HEK293 (cell line): Measurements from ENCODE around the gene MBNL2.

Source experiments
- GFI1B ChIP-seq: fragments of 450-650 bp; formaldehyde crosslinking; IDR thresholded peaks from 2 replicates; pipeline ENCODE4 v1.5.1; 2016; ENCODE audit warnings: missing biosample characterization, missing genetic modification characterization
- HOXA7 ChIP-seq: sonication (generic); formaldehyde crosslinking; IDR thresholded peaks from 2 replicates; pipeline ENCODE4 v1.8.1; 2022; ENCODE audit warnings: missing genetic modification reagents, borderline replicate concordance
- HOXC10 ChIP-seq: sonication (generic); formaldehyde crosslinking; IDR thresholded peaks from 2 replicates; pipeline ENCODE4 v1.8.1; 2023; ENCODE audit warnings: mild to moderate bottlenecking, missing genetic modification reagents
- KLF8 ChIP-seq: fragments of 450-650 bp; formaldehyde crosslinking; IDR thresholded peaks from 2 replicates; pipeline ENCODE4 v1.5.1; 2016; ENCODE audit warnings: missing biosample characterization, missing genetic modification characterization
- PRDM6 ChIP-seq: fragments of 450-650 bp; formaldehyde crosslinking; IDR thresholded peaks from 2 replicates; pipeline ENCODE4 v1.5.1; 2017; ENCODE audit warnings: missing biosample characterization, missing genetic modification characterization
- SP7 ChIP-seq: fragments of 450-650 bp; formaldehyde crosslinking; IDR thresholded peaks from 2 replicates; pipeline ENCODE4 v1.5.1; 2016; ENCODE audit warnings: missing biosample characterization, missing genetic modification characterization
- ZBTB1 ChIP-seq: fragments of 450-650 bp; formaldehyde crosslinking; IDR thresholded peaks from 2 replicates; pipeline ENCODE4 v1.5.1; 2016; ENCODE audit warnings: missing biosample characterization, missing genetic modification characterization
- ZBTB7A ChIP-seq: fragments of 450-650 bp; formaldehyde crosslinking; IDR thresholded peaks from 2 replicates; pipeline ENCODE4 v1.5.1; 2016; ENCODE audit warnings: low read depth, missing biosample characterization, missing genetic modification characterization
- ZNF19 ChIP-seq: fragments of 450-650 bp; formaldehyde crosslinking; IDR thresholded peaks from 2 replicates; pipeline ENCODE4; 2016; ENCODE audit warnings: missing biosample characterization, missing genetic modification characterization, low read depth
- ZNF202 ChIP-seq: fragments of 450-650 bp; formaldehyde crosslinking; IDR thresholded peaks from 2 replicates; pipeline ENCODE4 v1.5.1; 2016; ENCODE audit warnings: missing biosample characterization, missing genetic modification characterization, borderline replicate concordance
- ZNF211 ChIP-seq: fragments of 450-650 bp; formaldehyde crosslinking; IDR thresholded peaks from 2 replicates; pipeline ENCODE4 v1.5.1; 2016; ENCODE audit warnings: low read depth, missing biosample characterization, missing genetic modification characterization
- ZNF214 ChIP-seq: fragments of 450-650 bp; formaldehyde crosslinking; IDR thresholded peaks from 2 replicates; pipeline ENCODE4 v1.5.1; 2017; ENCODE audit warnings: missing biosample characterization, mild to moderate bottlenecking, missing genetic modification characterization, borderline replicate concordance
- ZNF274 ChIP-seq, 2 experiments: fragments of 200-500 bp in 1 of 2; fragments of 450-650 bp in 1 of 2; sonication (Bioruptor generic) in 1 of 2; formaldehyde crosslinking in 1 of 2; IDR thresholded peaks; 2 replicates each; pipeline versions ENCODE4 v1.5.1 to v1.6.1; 2014 to 2016; ENCODE audit warnings: borderline replicate concordance in 1 of 2, inconsistent platforms in 1 of 2, low read length in 1 of 2, missing biosample characterization in 1 of 2, missing genetic modification characterization in 1 of 2
- ZNF280D ChIP-seq: fragments of 450-650 bp; formaldehyde crosslinking; IDR thresholded peaks from 2 replicates; pipeline ENCODE4 v1.5.1; 2016; ENCODE audit warnings: missing biosample characterization, missing genetic modification characterization
- ZNF335 ChIP-seq: fragments of 450-650 bp; formaldehyde crosslinking; conservative IDR thresholded peaks from 2 replicates; pipeline ENCODE4 v1.5.1; 2016; ENCODE audit warnings: missing biosample characterization, missing genetic modification characterization
- ZNF394 ChIP-seq: fragments of 450-650 bp; formaldehyde crosslinking; IDR thresholded peaks from 2 replicates; pipeline ENCODE4 v1.5.1; 2016; ENCODE audit warnings: missing biosample characterization, missing genetic modification characterization, mild to moderate bottlenecking, moderate library complexity, borderline replicate concordance
- ZNF473 ChIP-seq: fragments of 450-650 bp; formaldehyde crosslinking; IDR thresholded peaks from 2 replicates; pipeline ENCODE4 v1.5.1; 2017; ENCODE audit warnings: missing biosample characterization, missing genetic modification characterization
- ZNF529 ChIP-seq: fragments of 450-650 bp; formaldehyde crosslinking; IDR thresholded peaks from 2 replicates; pipeline ENCODE4 v1.5.1; 2017; ENCODE audit warnings: missing genetic modification characterization, missing biosample characterization; ENCODE audit not compliant: insufficient replicate concordance
- ZNF580 ChIP-seq: fragments of 450-650 bp; formaldehyde crosslinking; IDR thresholded peaks from 2 replicates; pipeline ENCODE4 v1.5.1; 2016; ENCODE audit warnings: missing biosample characterization, missing genetic modification characterization
- ZNF585B ChIP-seq: fragments of 450-650 bp; formaldehyde crosslinking; IDR thresholded peaks from 2 replicates; pipeline ENCODE4 v1.5.1; 2016; ENCODE audit warnings: missing biosample characterization, missing genetic modification characterization
- ZNF623 ChIP-seq: fragments of 450-650 bp; formaldehyde crosslinking; IDR thresholded peaks from 2 replicates; pipeline ENCODE4 v1.5.1; 2016; ENCODE audit warnings: missing biosample characterization, missing genetic modification characterization
- ZNF777 ChIP-seq: fragments of 450-650 bp; formaldehyde crosslinking; IDR thresholded peaks from 2 replicates; pipeline ENCODE4 v1.5.1; 2017; ENCODE audit warnings: missing biosample characterization, missing genetic modification characterization, borderline replicate concordance
- ZSCAN23 ChIP-seq: fragments of 450-650 bp; formaldehyde crosslinking; IDR thresholded peaks from 2 replicates; pipeline ENCODE4 v1.5.1; 2016; ENCODE audit warnings: missing biosample characterization, missing genetic modification characterization
- TF ChIP-seq, protein P1 (sequence below): fragments of 450-650 bp; formaldehyde crosslinking; conservative IDR thresholded peaks from 2 replicates; pipeline ENCODE4 v1.5.1; 2016; ENCODE audit warnings: low read depth, missing biosample characterization, missing genetic modification characterization
- TF ChIP-seq, protein P2 (sequence below): IDR thresholded peaks from 2 replicates; pipeline ENCODE4 v1.6.1; 2011; ENCODE audit warnings: mild to moderate bottlenecking, low read depth, low read length, borderline replicate concordance
- TF ChIP-seq, protein P3 (sequence below): fragments of 450-650 bp; formaldehyde crosslinking; IDR thresholded peaks from 2 replicates; pipeline ENCODE4 v1.5.1; 2017; ENCODE audit warnings: missing biosample characterization, mild to moderate bottlenecking, missing genetic modification characterization, moderate library complexity

MBNL2 gene

GRCh38 chr13:97248243-97248642, 26.1 kb downstream of the MBNL2 start (continued):
- TF ChIP-seq, protein P1, sequence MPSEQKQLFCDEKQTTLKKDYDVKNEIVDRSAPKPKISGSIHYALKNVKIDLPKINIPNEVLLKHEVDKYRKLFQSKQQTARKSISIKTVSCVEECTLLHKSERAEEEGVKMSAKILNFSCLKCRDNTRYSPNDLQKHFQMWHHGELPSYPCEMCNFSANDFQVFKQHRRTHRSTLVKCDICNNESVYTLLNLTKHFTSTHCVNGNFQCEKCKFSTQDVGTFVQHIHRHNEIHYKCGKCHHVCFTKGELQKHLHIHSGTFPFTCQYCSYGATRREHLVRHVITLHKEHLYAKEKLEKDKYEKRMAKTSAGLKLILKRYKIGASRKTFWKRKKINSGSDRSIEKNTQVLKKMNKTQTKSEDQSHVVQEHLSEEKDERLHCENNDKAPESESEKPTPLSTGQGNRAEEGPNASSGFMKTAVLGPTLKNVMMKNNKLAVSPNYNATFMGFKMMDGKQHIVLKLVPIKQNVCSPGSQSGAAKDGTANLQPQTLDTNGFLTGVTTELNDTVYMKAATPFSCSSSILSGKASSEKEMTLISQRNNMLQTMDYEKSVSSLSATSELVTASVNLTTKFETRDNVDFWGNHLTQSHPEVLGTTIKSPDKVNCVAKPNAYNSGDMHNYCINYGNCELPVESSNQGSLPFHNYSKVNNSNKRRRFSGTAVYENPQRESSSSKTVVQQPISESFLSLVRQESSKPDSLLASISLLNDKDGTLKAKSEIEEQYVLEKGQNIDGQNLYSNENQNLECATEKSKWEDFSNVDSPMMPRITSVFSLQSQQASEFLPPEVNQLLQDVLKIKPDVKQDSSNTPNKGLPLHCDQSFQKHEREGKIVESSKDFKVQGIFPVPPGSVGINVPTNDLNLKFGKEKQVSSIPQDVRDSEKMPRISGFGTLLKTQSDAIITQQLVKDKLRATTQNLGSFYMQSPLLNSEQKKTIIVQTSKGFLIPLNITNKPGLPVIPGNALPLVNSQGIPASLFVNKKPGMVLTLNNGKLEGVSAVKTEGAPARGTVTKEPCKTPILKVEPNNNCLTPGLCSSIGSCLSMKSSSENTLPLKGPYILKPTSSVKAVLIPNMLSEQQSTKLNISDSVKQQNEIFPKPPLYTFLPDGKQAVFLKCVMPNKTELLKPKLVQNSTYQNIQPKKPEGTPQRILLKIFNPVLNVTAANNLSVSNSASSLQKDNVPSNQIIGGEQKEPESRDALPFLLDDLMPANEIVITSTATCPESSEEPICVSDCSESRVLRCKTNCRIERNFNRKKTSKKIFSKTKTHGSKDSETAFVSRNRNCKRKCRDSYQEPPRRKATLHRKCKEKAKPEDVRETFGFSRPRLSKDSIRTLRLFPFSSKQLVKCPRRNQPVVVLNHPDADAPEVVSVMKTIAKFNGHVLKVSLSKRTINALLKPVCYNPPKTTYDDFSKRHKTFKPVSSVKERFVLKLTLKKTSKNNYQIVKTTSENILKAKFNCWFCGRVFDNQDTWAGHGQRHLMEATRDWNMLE (tag by site-specific recombination), result no peak
- TF ChIP-seq HOXA7 (CRISPR knock-in tag), result no peak
- no peak; the same call in 1 of the 2 replicates for TF ChIP-seq ZBTB1 (tag by site-specific recombination)
- TF ChIP-seq ZNF394 (tag by site-specific recombination), result peak; percentile 20; the same call in 1 of the 2 replicates
- no peak for TF ChIP-seq ZNF19 (tag by site-specific recombination)
- 0 out of 2 replicates have a peak, but pooled peaks have one; percentile 22 for TF ChIP-seq ZSCAN23 (tag by site-specific recombination)
- peak; percentile 88 for TF ChIP-seq ZNF280D (tag by site-specific recombination)
- TF ChIP-seq ZBTB7A (tag by site-specific recombination), result no peak
- TF ChIP-seq ZNF623 (tag by site-specific recombination), result no peak
- TF ChIP-seq SP7 (tag by site-specific recombination), result peak; percentile 80; the same call in 1 of the 2 replicates
- TF ChIP-seq ZNF473 (tag by site-specific recombination), result no peak
- TF ChIP-seq KLF8, result no peak
- no peak for TF ChIP-seq ZNF777 (tag by site-specific recombination)
- no peak for TF ChIP-seq ZNF202 (tag by site-specific recombination)
- TF ChIP-seq, protein P2, sequence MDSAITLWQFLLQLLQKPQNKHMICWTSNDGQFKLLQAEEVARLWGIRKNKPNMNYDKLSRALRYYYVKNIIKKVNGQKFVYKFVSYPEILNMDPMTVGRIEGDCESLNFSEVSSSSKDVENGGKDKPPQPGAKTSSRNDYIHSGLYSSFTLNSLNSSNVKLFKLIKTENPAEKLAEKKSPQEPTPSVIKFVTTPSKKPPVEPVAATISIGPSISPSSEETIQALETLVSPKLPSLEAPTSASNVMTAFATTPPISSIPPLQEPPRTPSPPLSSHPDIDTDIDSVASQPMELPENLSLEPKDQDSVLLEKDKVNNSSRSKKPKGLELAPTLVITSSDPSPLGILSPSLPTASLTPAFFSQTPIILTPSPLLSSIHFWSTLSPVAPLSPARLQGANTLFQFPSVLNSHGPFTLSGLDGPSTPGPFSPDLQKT, result no peak
- no peak for TF ChIP-seq HOXC10 (CRISPR knock-in tag)
- no peak; the same call in 1 of the 2 replicates for TF ChIP-seq PRDM6
- TF ChIP-seq ZNF335 (tag by site-specific recombination), result 0 out of 2 replicates have a peak, but pooled peaks have one; percentile 12
- TF ChIP-seq GFI1B (tag by site-specific recombination), result no peak
- TF ChIP-seq ZNF211, result no peak
- no peak for TF ChIP-seq ZNF585B (tag by site-specific recombination)
- TF ChIP-seq, protein P3, sequence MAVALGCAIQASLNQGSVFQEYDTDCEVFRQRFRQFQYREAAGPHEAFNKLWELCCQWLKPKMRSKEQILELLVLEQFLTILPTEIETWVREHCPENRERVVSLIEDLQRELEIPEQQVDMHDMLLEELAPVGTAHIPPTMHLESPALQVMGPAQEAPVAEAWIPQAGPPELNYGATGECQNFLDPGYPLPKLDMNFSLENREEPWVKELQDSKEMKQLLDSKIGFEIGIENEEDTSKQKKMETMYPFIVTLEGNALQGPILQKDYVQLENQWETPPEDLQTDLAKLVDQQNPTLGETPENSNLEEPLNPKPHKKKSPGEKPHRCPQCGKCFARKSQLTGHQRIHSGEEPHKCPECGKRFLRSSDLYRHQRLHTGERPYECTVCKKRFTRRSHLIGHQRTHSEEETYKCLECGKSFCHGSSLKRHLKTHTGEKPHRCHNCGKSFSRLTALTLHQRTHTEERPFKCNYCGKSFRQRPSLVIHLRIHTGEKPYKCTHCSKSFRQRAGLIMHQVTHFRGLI (tag by site-specific recombination), result peak; percentile 38; the same call in 1 of the 2 replicates
- peak; percentile 89 for TF ChIP-seq ZNF580 (tag by site-specific recombination)
- no peak for TF ChIP-seq ZNF529
- no peak for TF ChIP-seq ZNF274 (IDR thresholded peaks at IDR 0.05; ENCODE audit: low read length)
- no peak for TF ChIP-seq ZNF274 (tag by site-specific recombination; IDR thresholded peaks at IDR 0.05; ENCODE audit: borderline replicate concordance)
- TF ChIP-seq ZNF214 (tag by site-specific recombination), result no peak
